ENCODE results near the gene MRPS6.

MRPS6 gene

DNA sequence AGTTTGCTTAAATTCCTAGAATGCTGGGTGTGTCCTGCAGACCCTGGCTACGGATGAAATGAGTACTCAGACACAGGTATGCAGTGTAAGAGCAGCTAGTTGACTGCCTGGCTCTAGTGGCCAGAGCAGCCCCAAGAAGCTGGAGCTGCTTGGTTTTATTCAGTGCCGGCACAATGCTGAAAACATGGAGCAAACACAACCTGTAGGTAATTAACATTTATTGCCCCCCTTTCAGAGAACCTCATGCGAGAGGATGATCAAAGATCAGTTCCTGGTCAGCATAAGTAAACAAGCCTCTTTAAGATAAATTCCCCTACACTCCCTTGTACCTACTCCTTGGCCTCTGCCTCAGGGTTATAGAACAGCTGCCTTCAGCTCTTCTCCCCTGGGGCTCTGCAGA, 43.2 kb downstream of the MRPS6 start:
- H3K4me3 ChIP-seq (ENCODE audit: low read depth, low read length), result no peak overlapping the region
- no peak for DNase-seq (ENCODE audit: low read depth)
- TF ChIP-seq MYC (IDR thresholded peaks at IDR 0.05; ENCODE audit: low read depth, low read length) (no peak), POLR2A (IDR thresholded peaks at IDR 0.05; ENCODE audit: extremely low read depth, insufficient read length) (no peak)
- TF ChIP-seq, protein P1, sequence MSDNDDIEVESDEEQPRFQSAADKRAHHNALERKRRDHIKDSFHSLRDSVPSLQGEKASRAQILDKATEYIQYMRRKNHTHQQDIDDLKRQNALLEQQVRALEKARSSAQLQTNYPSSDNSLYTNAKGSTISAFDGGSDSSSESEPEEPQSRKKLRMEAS (IDR thresholded peaks at IDR 0.05; ENCODE audit: low read depth, low read length), result no peak
- TF ChIP-seq, protein P2, sequence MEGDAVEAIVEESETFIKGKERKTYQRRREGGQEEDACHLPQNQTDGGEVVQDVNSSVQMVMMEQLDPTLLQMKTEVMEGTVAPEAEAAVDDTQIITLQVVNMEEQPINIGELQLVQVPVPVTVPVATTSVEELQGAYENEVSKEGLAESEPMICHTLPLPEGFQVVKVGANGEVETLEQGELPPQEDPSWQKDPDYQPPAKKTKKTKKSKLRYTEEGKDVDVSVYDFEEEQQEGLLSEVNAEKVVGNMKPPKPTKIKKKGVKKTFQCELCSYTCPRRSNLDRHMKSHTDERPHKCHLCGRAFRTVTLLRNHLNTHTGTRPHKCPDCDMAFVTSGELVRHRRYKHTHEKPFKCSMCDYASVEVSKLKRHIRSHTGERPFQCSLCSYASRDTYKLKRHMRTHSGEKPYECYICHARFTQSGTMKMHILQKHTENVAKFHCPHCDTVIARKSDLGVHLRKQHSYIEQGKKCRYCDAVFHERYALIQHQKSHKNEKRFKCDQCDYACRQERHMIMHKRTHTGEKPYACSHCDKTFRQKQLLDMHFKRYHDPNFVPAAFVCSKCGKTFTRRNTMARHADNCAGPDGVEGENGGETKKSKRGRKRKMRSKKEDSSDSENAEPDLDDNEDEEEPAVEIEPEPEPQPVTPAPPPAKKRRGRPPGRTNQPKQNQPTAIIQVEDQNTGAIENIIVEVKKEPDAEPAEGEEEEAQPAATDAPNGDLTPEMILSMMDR (IDR thresholded peaks at IDR 0.05; ENCODE audit: low read depth, low read length), result no peak

DNA sequence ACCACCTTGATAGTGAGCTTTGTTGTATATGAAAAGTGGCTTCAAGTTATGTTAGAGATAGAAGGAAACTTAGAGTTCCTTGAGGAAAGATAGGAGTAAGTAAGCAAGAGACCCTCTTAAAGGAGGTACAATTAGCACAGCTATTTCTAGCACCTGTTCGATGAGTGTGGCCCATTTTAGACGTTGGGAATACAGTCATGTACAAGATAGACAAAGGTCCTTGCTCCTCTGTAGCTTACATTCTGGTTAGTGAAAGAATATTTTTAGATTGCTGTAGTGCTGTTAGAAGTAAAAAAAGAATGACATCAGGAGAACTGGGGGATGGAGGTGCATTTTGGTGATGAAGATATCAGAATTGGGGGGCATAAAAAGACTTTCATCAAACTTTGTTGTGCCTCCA, 47.5 kb downstream of the MRPS6 start:
- DNase-seq (ENCODE audit: low read depth), result no peak

DNA sequence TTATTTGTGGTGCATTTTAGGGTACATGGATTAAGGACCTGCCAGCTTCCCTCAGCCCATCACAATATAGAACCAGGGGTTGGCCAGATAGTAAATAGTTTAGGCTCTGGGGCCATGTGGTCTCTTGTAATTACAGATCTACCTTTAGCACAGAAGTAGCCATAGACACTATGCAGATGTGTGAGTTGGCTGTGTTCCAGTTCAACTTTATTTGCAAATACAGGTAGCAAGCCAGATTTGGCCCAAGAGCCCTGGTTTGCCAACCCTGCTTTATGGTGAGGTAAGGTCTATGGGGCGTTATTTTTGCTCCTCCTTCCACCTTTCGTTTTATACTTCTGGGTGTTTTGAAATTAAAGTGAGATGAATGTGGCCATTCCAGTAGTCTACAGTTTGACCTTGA, 48.7 kb downstream of the MRPS6 start:
- H3K4me3 ChIP-seq (ENCODE audit: low read depth, low read length), result no peak overlapping the region
- TF ChIP-seq POLR2A (IDR thresholded peaks at IDR 0.05; ENCODE audit: extremely low read depth, insufficient read length) (no peak), MYC (IDR thresholded peaks at IDR 0.05; ENCODE audit: low read depth, low read length) (no peak)
- TF ChIP-seq, protein P1 (IDR thresholded peaks at IDR 0.05; ENCODE audit: low read depth, low read length), result no peak
- TF ChIP-seq, protein P2 (IDR thresholded peaks at IDR 0.05; ENCODE audit: low read depth, low read length), result no peak
- no peak for DNase-seq (ENCODE audit: low read depth)

More for the DNA sequence above, 47.5 kb downstream of the MRPS6 start:
- TF ChIP-seq, protein P2 (IDR thresholded peaks at IDR 0.05; ENCODE audit: low read depth, low read length), result no peak
- TF ChIP-seq POLR2A (IDR thresholded peaks at IDR 0.05; ENCODE audit: extremely low read depth, insufficient read length) (no peak), MYC (IDR thresholded peaks at IDR 0.05; ENCODE audit: low read depth, low read length) (no peak)
- TF ChIP-seq, protein P1 (IDR thresholded peaks at IDR 0.05; ENCODE audit: low read depth, low read length), result no peak
- no peak overlapping the region for H3K4me3 ChIP-seq (ENCODE audit: low read depth, low read length)

DNA sequence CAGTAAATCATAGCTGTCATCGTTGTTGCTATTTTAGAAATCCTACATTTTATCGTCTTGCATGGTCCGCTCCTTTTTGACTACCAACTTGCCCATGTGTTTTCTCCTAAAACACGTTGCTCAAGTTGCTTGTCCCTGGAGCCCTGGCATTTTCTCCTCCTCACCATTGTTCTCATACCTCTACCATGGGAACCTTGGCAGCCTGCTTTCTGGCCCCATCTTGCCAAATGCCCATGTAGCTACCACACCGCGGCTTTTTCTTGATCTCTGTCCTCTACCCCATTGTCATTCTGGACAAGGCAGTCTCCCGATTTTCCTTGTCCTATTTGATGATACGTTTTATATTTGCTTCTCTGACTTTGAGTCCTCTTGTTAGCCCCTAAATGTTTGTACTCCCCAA, 50.2 kb downstream of the MRPS6 start:
- no peak for DNase-seq (ENCODE audit: low read depth)
- H3K4me3 ChIP-seq (ENCODE audit: low read depth, low read length), result no peak overlapping the region
- TF ChIP-seq, protein P2 (IDR thresholded peaks at IDR 0.05; ENCODE audit: low read depth, low read length), result no peak
- no peak for TF ChIP-seq POLR2A (IDR thresholded peaks at IDR 0.05; ENCODE audit: extremely low read depth, insufficient read length)

DNA sequence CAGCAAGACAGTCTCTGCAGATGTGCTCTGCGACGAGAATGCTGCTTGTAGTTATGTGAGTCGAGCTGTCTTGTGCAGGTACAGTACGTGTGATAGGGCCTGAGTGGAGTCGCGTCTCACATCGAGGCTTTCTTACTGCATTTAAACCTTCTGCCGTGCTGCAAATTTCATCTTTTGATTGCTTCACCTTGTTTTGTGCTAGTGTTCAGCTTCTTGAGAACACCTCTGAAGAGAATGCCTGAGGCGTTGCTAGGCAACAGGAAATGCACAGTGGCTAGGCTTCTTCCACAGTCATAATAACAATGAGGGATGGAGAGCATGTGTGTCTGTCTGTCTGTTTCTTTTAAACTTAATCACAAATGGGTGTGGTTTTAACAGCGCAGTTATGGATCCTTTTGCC, 52.9 kb downstream of the MRPS6 start:
- no peak overlapping the region for H3K4me3 ChIP-seq (ENCODE audit: low read depth, low read length)
- no peak for TF ChIP-seq POLR2A (IDR thresholded peaks at IDR 0.05; ENCODE audit: extremely low read depth, insufficient read length)
- TF ChIP-seq MYC (IDR thresholded peaks at IDR 0.05; ENCODE audit: low read depth, low read length), result no peak
- no peak for DNase-seq (ENCODE audit: low read depth)

DNA sequence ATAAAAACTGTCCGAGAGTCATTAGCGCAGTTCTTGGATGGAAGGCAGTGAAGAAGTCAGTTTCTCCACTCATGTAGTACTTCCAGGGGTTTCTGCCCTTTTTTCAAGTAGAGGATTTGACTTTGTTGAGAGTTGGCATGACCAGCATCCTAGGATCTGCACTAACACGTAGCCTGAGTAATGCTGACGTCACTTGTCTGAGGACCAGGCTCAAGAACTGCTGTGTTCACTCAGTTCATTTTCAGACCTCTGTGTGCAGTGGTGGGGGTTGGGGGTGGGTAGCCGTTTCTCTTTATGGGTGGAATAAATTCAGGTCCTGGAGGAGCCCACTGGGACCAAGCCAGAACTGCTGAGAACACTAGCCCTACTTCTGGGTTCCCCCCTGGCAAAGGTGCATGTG, 53.3 kb downstream of the MRPS6 start:
- no peak for TF ChIP-seq POLR2A (IDR thresholded peaks at IDR 0.05; ENCODE audit: extremely low read depth, insufficient read length)
- no peak for TF ChIP-seq MYC (IDR thresholded peaks at IDR 0.05; ENCODE audit: low read depth, low read length)
- TF ChIP-seq, protein P1 (IDR thresholded peaks at IDR 0.05; ENCODE audit: low read depth, low read length), result no peak
- TF ChIP-seq, protein P2 (IDR thresholded peaks at IDR 0.05; ENCODE audit: low read depth, low read length), result no peak
- no peak for DNase-seq (ENCODE audit: low read depth)
- no peak overlapping the region for H3K4me3 ChIP-seq (ENCODE audit: low read depth, low read length)

Measured in NB4 (cell line).